GM21723 (cell line): Measurements from ENCODE around the gene SPATA19.

Experiments
- ATAC-seq: cut with Tn5 transposase; IDR thresholded peaks from one replicate; pipeline ENCODE4 v1.9.1; 2021; ENCODE audit warnings: mild to moderate bottlenecking, moderate library complexity; ENCODE audit not compliant: unreplicated experiment

The SPATA19 gene

DNA sequence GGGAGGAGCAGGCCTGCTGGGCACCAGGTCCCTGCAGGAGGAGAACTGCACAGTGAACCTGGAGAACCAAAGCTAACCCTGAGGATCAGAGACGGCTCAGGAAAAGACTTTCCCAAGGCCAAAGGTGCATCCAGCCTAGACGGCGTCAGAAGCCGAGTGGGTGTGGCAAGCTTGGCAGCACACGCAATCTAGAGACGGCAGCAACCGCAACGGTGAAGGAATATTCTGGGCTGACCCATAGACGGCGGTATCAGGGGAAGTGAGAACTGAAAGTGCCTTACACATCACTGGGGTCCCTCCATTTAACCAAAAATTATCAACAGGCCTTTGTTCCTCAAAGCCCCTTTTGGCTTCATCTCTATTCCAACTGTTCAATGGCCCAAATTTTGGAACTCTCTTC lies 26.2 kb downstream of the SPATA19 start:
- no peak for ATAC-seq

DNA sequence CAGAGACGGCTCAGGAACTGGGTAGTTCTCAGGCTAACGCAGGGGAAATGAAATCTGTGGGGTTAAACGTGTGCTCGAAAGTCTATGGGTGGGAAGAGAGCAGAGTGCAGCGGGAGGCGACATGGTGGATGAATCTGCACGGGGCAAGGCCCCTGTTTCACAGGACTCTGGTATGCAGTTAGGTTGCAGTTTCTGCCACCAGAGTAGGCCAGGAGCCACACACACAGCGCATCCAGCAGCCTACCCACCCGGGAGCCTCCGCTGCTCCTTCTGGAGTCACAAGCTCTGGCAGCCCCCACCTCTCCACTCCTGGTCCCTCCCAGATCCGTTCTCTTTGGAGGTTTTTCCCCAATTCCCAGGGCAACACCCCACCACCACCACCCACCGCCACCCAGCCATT lies 27.0 kb downstream of the SPATA19 start:
- ATAC-seq: no peak

DNA sequence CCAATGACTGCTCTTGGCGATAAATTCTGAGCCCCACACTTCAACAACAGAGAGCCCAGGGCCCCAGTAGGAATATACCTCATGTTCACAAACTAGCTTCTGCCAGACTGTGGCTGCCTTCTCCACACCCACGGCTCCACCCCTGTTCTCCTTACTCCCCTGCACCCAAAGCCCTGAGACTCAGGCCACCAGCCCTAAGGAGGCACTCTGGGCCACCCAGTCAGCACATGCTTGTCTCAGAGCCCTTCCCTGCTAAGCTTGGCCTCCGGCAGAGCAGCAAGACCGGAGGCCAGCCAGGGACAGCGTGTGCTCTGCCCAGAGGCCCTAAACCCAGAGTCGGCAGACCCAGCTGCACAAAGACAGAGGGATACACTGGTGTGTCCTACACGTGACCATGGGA lies 27.9 kb downstream of the SPATA19 start:
- ATAC-seq: no peak

DNA sequence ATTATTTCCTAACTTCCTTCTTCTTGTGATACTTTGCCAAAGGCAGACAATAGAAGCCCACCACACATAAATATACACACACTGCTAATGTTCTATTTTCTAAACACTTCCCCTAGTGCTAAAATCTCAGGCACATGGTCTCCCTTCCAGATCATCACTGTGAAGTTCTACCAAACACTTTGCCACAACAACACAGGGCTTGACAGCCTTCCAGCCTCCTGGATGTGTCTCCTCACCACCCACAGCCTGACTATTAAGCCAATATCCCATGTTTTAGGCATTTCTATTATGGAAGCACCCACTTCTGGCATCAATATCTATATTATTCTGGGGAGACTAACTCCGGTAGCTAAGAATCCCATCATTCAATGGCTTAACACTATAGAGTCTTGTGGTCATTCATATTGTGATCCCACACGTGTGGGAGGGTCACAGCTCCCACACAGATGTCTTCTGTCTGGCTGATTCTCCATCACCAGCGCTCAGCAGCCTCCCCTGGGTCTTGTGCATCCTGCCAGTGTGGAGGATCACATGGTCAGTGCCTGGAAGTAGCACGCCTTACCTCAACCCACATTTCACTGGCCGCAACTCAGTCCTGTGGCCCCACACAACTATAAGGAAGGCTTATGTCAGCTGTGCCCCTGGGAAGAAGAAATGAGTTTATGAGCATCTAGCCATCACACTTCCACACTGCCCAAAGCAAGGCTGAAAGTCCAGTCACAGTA lies 29.0 kb downstream of the SPATA19 start:
- no peak for ATAC-seq

DNA sequence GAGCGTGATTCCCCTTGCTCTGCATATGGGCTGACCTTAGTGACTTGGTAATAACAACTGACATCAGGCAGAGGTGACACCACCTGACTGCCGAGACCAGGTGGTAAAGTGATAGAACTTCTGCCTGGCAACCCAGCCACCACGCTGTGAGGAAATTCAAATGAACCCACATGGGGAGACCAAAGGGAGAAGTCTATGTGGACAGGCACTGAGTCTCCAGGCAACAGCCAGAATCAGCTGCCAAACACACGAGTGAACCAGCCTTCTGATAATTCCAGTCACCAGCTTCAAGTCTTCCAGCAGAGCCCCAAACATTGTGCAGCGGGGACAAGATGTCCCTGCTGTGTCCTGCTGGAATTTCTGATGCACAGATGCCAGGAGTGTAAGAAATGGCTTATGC lies 29.7 kb downstream of the SPATA19 start:
- no peak for ATAC-seq

DNA sequence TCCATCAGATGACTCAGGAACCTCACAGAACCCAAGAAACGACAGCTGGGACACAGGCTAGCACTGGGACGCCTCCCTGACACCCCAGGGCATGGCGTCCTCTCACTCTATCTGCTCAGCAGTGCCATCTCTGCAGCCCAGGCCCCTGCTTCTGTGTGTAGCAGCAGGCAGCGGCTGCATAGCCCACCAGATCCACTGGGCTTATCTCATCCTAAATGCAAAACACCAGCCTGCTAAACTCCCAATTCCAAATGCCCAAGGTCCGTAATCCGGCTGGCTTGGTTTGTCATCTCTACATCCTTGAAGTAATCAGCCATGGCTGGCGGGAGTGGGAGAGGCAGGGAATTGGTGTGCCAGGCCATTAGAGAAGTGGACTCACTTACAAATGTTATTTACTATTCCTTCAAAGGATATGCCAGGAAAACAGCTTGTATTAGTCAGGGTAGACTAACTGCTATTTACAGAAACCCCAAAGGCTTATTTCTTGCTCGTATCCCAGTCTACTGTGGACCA lies 30.7 kb downstream of the SPATA19 start:
- no peak for ATAC-seq

DNA sequence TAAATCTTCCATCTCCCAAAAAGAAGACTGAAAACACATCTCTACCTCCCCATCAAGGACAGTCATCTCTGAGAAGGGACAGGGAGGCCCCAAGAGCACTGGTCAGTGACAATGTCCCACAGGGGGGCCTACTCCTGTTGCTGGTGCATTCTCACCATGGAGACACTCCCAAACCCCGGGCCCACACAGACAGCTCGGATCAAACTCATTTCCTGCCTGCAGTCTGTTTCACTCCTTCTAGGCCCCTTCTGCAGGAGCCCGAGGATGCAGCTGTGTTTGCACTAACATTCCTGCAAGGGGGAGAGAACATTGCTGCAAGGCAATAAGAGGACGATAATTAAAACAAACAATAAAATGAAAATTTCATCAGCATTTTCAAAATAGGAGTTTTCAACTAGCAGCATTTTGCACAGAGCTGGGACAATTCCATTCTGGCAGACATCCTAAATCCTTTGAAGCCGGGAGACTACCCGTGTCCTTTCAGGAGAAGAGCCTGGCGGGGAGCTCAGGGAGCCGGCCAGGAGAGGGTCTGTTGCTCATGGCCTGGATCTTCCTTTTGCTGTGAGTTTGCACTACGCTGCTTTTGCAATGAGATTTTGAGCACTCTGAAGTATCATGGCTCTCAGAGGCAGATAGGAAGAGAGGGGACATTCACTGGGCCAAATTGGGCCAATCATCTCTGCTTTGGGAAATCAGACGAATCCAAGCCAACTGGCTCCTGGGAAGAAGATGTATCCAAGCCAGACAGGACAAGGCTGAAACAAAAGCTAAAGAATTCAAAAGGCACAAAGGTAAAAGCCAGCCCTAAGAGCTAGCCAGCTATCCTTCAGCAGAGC lies 33.2 kb downstream of the SPATA19 start:
- ATAC-seq: no peak

DNA sequence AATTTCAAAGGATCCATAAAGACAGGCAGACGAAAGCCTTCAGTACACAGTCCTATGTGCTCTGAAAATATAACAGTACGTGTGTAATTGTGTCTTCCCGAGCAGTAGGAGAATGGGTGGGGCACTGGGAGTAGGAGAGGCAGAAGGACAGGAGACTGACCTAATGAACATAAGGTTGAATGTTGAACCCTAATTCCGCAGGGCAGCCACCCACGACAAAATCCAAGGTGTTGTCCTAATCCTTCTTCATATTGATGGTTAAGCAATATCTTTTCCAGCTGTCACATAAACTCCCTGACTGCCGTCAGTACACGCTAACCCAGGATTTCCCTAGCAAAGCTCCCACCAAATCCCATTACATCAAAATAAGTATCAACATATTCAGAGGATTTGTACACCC lies 34.5 kb downstream of the SPATA19 start:
- ATAC-seq: no peak

DNA sequence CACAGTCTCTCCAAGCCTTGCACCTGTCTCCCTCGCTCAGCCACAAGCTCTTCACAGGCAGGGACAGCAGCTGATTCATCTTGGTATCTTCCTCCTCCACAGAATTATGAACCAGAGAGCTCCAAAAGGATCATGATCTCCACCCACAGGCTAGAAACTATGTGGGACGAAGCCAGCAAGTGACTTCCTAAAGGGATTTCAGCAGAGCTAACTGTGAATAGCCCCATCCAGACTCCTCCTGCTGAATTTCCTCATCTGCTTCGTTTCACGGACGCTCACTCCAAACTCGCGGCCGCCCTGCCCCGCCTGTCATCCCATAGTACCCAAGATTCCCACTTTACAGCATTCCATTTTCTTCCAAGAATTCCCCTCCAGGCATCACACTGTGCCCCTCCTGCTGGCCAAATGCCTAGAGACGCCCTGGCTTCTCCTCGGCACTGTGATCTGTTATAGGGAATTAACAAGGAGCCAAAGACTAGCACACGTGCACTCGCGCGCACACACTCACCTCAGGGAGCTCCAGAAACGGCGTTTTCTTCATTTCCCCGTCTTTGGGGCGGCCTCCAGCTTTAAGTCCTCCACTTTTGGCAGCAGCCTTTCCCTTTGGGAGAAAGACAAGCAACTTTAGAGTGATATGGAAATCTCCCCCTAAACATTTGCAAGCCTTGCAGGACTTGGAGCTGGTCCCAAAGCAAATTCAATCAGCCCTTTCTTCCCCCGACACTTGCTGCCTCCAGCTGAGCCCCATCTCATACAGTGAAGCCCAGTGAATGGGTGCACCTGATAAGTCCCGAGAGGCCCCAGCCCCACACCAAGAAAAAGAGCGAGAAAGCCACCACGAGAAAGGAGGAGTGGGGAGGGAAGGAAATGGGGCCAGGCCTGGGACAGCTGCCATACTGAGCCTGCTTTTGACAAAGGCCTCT lies 35.5 kb downstream of the SPATA19 start:
- ATAC-seq: no peak

DNA sequence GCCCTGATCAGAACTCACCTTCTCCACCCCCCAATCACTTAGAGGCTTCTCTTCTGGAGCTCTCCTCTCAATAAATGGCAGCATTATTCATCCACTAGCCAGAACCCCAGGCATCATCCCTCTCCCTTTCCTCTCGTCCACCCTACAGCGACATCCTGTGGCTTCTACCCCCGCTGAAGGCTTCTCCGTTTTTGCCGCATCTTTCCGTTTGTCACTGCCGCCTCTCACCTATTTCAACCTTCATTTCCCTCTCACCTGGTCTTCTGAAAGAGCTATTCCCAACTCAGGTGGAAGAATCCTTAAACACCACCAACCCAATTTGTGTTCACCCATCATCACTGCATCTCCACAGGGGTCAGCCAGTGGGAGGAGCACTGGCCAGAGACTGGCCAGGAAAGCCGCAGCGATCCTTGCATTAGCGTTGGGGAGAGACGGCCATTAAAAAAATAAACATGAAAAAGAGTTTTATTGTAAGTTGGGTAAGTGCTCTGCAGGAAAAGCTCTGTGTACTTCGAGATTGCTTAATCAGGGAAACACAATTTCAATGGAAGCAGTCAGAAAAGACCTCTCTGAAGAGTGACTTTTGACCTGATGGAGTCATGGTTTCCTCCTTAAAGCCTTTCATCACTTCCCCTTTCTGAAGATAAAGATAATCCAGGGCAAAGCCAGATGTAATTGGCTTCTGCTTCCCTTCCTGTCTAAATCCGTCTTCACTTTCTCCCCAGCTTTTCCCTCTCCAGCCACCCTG lies 36.7 kb downstream of the SPATA19 start:
- ATAC-seq: no peak

DNA sequence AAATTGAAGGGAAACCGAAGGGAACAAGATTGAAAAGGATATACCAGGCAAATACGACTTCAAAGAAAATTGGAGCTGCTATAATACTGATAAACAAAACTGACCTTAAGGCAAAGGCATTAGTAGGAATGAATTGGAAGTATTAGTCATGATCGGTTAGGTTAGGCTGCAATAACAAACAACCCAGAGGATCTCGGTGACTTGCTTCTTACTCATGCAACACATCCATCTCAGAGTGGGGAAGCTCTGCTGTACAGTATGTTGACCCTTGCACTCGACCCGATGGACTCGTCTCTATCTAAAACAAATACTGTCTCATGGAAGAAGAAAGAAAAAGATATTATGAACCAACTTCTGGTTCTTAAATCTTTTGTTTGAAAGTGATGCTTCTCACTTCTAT lies 42.3 kb downstream of the SPATA19 start:
- ATAC-seq: no peak

DNA sequence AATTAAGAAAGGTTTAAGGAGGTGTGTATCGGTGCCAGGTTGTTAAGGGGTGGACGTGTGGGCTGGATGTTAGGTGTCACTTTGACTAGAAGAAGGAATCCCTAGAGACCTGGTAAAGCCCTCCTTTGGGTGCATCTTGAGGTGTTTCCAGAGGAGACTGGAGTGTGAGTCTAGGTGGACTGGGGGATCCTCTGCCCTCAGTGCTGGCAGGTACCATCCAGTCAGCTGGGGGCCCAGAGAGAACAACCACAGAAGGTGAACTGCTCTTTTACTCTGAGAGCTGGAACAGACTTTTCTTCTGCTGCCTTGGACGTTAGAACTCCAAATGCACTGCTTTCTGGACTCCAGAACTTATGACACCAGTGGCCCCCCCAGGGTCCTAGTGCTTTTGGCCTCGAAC lies 44.0 kb downstream of the SPATA19 start:
- no peak for ATAC-seq

DNA sequence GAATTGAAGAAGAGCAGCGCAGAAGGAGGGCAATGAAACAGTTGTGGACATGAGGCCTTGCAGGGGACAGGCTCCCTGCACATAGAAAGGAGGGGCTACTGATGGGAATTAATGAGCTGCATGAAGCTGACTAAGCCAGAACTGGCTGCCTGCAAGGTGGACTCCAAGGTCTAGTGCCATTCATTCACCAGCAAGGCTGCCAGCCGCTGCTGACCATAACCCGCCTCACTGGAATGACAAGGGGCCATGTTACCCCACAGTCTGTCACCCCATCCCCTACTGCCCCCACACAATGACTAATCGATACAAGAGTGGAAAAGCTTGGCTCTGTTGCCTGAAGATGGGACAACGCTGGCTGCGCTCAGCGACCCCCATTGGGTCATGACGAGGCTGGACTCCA lies 44.6 kb downstream of the SPATA19 start:
- ATAC-seq: no peak

DNA sequence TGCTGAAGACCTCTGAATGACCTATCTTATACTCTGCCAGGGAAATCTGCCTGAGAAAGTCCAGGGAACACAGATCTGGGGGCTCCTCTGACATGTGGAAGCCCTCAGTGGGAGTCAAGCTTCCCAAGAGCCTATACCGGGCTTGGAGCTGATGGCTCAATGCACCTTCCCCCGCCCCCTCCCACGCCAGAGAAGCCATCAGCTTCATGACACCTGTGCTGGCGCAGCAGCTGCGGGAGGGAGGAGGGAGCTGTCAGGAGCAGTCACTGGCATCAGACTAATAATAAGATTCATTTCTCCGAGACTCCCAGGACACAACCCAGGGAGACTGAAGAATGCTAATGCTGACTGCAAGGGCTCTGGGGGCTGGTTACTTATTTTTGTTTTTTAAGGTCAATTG lies 47.8 kb downstream of the SPATA19 start:
- no peak for ATAC-seq

DNA sequence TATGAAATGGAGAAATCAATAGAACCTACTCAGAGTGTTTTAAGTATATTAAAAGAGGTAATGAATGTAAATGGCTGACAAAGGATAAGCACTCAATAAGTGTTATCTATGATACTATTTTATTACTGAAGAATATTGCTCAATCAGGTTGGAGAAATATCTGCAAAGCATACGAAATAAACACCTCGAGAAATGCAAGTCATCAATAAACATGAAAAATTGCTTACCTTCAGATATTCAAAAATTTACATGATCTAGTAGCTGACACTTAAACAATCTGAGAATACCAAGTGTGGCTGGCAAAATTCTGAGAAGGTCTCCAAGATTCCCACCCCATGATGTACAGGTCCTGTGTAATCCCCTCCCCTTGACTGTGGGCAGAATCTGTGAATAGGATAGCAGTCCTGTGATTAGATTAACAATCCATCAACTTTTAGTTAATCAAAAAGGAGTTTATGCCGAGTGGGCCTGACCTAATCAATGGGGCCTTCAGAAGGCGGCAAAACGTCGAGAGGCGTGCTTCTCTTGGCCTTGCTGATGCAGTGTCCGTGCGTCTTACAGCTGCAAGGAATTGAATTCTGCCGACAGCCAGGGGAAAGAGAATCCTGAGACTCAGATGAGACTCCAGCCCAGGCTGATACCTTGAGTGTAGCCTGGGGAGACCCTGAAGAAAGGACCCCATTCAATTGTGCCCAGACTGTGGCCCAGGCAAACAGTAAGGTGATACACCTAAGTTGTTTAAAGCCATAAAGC lies 49.1 kb downstream of the SPATA19 start:
- ATAC-seq: no peak

DNA sequence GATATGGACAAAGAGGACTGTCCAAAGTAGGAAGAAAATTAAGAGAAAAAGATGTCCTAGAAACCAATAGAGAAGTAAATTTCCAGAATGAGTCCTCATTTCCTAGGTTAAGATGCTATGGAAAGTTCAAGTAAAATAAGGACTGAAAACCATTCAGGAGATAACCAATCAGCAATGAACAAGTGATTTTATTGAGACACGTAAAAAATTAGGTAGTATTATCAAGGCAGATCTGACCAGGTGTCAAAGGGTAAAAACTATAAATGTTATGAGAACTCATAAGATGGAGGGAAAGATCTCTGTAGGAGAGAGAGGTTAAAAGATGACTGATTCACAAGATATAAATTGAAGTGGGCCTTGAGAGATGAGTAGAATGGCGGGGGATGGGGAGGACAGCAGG lies 50.2 kb downstream of the SPATA19 start:
- ATAC-seq: no peak

DNA sequence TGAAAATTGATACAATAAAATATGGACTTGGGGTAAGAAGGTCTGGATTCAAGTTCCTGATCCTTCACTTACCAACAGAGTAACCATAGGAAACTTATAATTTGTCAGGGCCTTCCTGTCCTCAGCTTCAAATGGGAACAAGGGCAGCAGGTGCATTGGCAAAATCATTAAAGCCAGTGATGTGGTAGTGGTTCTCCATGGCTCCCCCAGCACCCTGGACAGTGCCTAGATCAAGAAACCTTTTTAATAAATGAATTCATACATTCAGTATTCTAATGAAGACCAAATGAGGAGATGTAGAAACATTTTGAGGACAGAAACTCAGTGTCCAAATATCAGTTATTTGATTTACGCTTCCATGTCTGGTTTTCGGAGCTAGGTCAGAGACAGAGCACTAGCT lies 51.1 kb downstream of the SPATA19 start:
- ATAC-seq: no peak

DNA sequence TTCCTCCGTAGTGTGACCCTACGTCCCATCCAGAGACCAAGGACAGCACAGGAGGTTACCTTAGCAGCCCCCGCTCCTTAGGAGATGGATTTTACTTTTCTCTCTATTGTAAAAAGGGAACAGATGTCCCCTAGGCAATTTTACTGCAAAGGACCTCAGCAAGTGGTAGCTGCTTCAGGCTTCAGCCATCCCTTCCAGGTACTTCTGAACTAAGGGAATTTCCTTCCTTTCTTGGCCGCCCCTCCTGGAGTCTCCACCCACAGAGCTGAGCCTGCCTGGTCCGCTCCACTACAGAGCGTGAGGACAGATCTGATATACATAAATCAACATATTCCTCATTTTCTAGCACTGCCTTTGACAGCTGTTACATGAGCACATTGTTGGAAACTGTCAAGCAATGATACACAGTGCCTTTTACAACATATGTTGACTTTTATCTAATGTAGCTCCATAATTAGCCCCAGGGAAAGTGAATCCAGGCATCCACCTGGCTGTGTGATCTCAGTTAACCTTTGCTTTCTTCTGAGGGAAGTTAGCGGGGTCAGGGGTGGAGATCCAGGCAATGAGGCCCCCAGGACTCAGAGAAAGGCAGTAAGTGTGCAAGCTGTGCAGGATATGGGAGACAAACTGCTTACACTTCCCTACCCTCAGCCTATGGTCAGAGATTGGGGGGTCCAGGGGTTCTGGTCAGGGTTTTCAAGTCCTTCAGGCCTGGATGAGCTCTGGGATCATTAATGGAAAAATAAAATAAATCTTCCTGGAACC lies 51.9 kb downstream of the SPATA19 start:
- ATAC-seq: no peak

DNA sequence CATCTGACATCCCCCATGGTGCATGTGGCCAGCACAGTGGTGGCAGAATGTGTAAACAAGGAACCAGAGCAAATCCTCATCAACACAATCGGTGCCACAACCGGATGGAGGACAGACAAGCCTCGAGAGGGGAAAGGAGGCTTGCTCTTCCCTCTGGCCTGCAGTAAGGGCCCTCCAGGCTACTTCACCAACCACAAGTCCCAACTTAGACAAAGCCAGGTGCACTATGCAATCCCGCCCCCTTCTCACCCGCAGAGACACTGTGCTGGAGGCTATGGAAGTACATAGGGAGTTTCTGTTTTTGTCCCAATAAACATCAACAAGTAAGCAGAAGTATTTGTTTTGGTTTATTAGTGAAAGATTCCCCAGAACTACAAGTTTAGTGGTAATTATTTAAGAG lies 54.3 kb downstream of the SPATA19 start:
- no peak for ATAC-seq
